ENCODE measurements around the gene MMAB.

MMAB gene

DNA sequence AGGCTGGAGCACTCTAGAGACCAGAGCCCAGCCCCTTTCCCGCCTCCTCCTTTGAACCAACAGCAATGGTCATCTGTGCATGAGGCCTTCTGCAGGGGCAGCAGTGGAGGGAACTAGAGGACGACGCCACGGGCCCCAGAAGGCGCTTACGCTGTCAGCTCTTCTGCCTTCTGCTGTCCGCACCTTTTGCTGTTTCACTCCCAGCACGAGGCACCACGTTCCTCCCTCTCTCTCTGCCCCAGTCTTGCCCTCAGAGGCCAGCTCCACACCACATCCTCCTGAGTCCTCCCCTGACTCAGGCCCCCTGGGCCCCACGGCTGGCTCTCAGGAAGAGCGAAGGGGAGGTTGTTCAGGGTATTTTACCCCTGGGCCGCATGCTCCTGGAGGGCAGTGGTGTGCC, 15.5 kb downstream of the MMAB start:
- no peak for DNase-seq

DNA sequence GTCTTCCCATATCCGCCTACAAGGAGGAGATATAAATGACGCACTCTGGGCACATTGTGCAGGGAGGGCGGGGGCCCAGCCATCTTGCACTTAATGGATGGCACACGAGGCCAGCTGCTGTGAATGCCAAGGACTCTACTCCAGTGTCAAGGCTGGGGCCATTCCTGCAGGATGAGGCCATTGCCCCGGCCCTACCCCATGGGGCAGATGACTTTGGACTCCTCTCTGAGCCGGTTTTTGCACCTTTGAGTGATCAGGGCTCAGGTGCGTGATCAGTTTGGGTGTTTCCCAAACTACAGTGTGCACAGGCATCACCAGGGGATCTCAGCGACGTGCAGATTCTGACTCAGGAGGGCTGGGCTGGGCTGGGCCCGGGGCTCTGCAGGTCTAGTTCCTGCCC, 16.1 kb downstream of the MMAB start:
- no peak for DNase-seq

DNA sequence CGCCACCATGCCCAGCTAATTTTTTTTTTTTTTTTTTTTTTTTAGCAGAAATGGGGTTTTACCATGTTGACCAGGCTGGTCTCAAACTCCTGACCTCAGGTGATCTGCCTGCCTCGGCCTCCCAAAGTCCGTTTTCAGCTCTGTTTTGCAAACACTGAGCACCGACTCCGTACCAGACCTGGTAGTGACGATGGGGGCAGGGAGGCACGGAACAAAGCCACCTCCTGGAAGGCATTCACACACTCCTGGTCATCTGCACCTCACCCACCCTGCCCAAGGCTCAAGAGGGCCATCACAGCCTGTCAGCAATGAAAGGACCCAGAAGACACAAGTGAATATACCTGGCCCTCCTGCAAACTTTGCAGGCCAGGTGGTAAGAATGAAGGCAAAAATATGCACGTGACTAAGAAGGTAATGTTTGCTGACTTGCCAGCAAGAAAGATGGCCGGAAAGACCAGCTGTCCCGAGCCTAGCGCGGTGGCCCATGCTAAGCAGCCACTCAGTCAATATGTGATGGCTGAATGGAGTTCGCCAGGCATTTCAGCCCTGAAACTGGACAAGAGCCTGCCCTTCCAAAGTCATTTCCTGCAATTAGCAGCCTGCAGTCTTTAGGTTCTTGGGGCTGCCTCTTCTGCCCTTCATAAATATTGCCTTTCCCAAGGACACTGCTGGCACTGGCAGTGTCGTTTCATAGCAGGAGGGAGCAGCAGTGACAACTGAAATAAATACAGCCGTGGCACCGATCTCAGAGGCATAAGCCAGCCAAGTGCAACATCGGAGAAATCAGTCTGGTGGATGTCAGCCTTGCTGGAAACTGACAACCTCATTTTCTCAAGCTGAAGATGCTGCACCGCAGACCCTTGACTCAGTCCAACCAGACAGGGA, 17.6 kb downstream of the MMAB start:
- DNase-seq, result no peak

DNA sequence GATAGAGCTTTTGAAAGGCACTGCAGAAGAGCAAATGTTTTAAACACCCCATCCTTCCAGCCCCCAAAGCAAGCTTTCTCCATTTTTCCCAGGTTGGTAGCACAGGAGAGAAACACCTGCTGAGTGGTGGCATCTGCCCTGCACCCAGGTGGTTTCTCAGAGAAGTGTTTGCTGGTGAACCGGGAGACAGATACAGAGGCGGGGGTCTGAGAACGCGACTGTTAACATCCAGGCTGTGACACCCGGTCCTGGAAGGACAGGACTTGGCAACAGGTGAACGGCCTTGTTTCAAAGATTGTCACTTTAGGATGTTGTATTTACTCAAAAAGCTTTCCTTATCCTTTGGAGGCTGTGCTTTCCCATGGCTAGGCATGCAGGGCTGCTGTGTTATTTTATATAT, 18.5 kb downstream of the MMAB start:
- DNase-seq, result no peak

DNA sequence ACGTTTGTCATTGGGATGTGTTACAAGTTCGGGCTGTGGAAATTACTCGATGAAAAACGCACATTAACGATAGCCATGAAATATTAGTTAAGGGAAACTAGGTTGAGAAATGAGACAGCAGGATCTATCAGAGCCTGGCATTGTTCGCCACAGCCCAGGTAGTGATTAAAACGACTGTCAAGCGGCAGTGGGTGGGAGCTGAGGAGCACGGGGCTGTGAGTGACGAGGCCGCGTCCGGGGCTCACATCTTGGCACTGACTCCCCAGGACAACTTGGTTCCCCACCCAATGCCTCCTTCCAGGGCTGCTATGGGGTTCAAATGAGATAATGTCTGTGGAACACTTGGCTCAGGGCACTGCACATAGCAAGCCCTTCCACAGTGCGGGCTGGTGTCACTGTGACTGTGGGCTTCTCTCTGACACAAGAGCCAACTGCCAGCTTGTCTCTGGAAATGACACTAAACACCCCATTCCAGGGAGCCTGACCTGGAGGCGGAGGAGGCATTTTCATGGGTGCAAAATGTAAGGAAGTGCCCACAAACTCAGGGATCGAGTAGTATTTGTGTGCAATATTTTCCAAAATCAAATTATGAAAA, 19.3 kb downstream of the MMAB start:
- DNase-seq, result no peak

DNA sequence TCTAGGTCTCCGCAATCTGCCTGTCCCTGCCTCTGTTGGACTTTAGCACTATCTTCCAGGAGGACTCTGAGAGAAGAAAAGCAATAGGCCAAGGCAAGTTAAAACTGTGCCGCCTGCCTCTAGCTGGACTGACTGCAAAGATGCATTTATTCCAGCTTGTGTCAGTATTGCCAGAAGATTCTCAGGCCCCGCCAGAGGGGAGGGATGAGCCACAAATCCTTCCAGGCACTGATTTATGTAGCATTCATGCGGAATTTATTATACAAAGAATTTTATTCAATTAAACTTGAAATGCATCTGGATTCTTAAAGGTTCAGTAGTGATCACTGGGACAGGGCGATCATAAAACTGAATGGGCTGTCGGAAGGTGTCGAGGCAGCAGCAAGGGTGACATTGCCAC, 19.8 kb downstream of the MMAB start:
- no peak for DNase-seq

DNA sequence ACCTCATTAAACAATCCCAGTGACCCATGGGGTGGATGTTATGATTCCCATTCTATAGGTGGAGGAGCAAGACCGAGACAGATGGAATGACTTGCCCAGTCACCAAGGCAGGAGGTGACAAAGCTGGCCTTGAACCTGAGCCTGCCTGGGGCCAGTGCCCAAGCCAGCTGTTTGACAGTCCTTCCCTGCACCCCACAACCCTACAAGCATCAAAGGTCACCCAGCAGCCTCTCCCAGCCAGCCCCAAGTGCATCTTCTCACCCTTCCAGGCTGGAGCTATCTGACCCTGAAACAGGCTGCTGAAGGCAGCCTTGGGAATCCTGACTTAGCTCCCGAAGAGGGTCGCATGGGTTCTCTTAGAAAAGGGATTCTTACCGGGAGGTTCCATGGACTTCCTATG, 20.3 kb downstream of the MMAB start:
- no peak for DNase-seq

DNA sequence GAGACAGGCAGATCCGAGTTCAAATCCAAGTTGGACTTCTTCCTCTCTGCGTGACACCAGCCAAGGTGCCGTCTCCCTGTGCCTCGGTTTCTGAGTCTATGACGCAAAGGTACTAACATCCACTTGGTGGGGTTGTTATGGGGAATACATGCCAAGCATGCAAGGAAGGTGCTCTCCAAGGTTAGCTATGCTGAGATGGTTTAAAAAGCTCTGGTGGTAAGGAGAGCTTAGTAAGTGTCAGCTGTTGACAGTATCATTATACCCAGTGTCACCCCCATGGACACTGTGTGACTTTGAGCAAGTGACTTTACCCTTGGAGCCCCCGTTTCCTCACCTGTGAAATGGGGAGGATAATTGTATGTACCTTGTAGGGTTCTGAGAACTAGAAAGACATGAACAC, 22.2 kb downstream of the MMAB start:
- DNase-seq, result no peak

DNA sequence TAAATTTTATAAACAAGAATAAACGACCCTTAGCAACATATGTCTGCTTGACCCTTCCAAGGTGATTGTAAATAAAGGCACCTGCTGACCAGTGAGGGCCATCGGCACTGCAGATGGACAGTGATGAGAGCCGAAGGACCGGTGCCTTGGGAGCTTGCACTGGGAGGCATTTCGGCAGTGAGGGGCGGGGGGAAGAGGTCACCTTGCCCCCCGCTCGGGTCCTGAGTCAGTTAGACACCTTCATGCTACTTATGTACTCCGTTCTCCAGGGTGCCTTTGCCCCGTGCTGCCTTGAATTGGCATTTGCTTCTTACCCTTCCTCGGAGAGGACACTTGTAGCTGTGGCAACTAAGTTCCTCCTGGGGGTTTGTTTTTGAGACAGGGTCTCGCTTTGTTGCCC, 23.0 kb downstream of the MMAB start:
- no peak for DNase-seq

DNA sequence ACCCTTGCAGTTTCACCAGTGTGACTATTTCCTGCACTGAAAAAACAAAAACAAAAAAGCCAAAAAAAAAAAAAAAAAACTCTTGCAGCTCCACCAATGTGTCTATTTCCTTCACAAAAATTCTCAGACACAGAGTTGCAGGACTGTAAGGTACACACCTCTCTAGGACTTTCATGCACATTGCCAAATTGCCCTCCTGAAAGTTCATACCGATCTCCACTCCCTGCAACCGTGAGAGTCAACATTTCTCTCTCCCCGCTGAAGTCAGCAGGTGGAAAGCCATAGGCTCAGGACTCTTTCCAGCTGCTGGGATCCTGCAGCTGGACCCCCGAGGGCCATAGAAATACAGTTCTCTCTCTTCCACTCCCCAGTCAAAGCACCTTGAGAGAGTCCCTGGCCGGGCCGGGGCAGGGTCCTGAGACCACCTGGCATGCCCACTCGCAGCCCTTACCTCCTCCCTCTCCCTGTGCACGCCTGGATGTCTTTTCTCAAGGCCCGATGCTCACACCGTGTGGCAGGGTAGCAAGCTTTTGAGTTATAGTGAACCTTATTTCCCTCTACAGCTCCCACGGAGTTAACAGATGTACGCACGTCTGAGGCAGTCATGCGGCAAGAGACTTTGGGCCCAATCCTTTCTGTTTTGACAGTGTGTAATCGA, 23.6 kb downstream of the MMAB start:
- DNase-seq, result no peak

DNA sequence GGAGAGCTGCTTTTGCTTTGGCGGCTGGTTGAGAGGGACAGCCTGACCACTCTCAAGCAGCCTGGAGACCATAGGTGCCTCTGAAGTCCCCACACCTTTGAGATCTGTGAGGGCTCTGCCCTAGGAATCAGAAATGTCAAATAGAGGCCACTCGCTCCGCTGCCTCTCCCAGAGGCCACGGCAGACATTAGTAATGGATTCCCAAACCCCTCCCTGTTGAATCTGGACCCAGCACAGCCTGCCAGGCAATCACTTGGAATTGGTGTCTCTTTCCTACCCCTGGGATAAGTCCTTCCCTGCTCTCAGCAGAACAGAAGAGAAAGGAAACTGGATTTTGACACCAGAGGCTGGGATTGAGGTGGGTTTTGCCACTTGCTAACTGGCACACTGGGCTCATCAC, 25.0 kb downstream of the MMAB start:
- DNase-seq, result no peak

DNA sequence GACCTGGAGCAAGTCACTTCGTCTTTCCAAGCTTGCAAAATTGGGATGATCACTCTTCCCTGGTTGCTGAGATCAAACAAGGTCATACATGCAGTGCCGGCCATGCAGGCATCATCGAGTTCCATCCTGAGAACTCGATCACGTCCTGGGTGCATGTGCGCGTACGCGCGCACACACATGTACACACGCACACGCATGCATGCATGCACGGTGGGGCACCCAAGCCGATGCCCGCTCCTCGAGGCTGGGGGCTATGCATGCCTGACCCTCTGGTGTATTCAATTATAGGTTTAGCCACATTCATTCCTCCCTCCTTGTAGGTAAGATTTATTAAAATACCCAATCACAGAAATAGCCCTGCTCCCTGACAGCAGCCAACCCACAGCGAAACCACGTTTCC, 26.0 kb downstream of the MMAB start:
- no peak for DNase-seq

DNA sequence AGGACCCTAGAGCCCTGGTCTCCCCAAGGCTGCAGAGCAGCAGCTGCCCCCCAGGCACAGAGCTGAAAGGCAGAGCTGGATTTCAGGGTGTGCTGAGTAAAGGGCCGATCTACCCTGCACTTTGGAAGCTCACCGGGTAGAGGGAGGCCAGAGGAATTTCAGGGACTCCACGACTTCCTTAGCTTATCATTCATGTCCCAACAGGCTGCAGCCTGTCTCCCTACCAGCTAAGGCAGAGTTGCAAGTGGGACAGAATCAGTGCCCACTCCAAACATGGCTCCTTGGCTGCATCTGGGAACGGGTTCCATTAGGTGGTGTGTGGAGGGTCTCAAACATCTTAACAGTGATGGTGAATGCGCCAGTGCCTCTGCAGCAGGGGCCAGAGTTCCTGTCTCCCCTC, 27.5 kb downstream of the MMAB start:
- DNase-seq, result no peak

DNA sequence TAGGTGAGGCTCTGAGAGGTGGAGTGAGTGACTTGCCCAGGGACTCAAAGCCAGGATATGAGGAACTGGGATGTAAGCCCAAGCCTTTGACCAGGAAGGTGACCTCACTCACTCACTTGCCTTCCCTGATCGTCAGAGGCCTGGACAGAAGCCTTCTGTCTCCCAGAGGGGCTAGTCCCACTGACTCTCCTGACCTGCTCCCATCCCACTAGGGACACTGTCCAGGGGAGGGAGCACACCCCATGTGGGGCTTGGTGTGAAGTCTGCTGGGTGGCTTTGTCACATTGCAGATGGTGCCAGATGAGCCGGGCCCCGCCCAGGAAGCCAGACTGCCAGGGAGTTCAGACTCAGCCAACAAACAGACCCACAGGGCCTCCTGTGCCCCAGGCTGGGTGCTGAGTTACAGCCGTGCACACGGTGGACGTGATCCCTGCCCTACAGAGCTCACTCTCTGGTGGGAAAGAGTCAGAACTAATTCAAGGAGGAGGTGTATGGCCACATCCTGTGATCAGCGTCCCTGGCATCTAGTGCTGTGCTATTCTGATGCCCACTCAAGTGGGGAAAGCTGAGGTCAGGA, 28.3 kb downstream of the MMAB start:
- DNase-seq, result no peak

DNA sequence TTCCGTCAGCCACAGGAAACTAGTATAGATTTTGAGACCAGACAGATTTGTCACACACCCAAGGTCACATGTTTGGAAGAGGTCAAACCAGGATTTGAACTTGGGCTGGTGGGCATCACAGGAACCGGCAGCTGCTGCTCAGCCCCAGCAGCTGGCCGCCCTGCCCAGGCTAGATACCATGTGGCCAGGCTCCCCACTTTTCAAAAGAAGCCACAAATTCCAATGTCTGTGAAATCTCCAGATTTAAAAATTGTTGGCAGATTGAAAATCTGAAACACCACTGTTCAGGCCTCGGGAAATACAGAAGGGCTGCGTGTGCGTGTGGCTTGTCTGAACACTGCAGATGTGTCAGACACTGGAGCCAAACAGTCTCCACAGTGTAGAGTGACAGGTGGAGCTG, 30.4 kb downstream of the MMAB start:
- no peak for DNase-seq

DNA sequence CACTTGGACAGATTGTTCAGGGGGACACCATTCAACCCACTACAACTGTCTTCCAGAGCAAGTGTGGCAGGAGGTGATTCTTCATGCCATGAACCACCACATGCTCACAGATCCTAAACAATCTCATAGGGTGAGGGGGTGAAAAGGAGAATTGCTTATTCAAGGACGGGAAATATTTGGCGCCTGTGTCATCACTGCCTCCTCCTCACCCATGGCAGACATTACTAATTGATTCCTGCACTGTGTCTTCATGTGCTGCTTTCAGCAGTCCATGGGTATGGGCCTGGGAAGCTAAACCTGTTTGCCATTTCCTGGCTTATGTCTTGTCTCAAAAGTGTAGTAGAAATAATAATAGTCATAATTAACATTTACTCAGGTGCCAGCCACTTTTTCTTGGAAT, 31.3 kb downstream of the MMAB start:
- DNase-seq, result no peak

DNA sequence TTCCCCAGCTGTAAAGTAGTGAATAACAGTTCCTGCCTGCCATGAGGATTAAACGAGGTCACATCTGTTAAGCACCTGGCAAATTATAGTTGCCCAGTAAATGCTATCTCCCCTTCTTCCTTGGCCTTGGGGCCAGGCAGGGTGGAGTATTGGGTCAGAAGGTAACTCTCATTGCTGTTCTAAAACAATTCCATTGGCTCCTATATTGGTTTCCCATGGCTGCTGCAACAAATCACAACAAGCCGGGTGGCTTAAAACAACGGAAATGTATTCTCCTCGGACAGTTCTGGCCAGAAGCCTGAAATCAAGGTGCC, 31.9 kb downstream of the MMAB start:
- DNase-seq, result no peak

DNA sequence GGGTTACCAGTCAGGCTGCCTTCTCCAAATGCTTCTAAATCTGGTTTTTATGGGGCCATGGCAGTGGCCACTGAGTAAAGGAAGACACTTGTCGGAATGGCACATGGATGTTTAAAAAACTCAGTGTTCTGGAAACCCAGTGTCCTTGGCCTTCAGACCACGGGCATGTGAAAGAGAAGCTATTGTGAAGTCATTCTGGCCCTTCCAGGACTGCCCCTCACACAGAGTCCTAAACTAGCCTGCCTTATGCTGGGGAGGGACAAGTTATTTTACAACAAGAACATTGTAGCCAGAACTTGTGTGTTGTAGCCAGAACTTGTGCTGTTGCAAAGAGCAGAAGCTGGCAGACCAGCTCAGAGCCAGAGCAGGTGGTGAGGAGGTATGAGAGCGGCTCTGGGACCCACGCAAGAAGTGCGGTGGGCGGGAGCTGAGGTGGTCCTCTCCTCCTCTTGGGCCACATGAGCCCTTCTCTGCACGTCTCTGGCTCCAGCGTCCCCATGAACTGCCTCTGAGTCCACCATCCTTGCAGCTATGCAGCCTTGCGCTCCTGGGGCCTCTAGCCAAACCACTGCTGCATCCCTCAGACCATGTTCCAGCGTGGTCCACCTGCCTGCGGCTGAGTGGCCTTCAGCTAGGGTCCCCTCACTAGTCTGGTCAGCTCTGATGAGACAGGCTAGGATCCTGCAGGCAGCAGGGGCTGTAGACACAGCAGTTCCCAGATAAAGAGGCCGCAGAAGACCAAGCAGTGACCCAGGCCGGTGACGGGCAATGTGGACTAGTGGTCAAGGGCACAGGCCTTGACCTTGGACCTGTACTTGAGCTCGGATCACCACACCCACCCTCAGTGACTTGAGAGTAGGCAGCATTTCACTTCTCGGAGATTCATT, 32.5 kb downstream of the MMAB start:
- DNase-seq, result no peak

DNA sequence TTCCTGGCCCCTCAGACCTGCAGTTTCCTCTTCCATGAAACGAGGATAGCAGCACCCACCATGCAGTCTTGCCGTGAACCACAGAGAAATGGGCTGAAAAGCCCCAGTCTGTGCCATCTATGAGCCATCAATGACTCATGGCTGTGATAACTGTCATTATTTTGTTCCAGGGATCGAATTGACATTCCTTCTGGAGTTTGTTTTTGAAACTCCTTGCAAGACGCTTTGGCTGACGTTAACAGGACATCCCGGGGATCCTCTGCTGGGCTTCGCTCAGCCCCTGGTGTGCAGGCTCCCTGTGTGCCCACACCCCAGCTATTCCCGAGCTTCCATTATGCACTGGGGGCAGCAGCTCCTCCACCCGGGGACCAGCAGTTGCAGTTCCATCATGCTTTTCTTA, 33.8 kb downstream of the MMAB start:
- DNase-seq, result no peak

DNA sequence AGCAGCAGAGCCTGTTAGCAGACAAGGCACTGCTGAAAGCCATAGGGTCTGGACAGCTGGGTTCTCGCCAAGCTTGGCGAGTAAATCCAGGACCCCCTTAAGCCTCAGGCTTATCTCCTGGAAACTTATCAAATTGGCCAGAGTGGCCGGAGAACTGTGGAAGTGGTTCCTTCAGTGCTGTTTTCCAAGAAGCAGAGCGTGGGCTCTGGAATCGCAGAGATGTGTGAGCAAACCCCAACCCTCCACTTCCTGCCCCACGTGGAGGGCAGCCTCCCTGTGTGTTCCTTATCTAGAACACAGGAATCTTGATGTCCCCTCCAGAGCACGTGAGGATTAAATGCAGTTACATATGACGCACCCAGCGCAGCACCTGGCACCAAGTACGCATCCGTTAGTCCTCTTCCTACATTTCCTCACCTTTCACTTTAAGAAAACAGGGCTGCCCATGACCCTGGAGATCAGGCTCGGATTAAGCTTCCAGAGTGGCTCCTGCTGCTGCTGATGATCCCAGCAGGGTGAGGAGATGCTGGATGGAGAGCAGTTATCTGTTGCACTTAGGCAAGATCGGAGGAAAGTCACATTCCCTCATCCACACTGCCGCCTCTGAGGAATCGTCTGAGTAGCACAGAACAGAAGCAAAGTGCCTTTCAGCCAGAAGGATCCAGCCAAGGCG, 35.0 kb downstream of the MMAB start:
- DNase-seq, result no peak

DNA sequence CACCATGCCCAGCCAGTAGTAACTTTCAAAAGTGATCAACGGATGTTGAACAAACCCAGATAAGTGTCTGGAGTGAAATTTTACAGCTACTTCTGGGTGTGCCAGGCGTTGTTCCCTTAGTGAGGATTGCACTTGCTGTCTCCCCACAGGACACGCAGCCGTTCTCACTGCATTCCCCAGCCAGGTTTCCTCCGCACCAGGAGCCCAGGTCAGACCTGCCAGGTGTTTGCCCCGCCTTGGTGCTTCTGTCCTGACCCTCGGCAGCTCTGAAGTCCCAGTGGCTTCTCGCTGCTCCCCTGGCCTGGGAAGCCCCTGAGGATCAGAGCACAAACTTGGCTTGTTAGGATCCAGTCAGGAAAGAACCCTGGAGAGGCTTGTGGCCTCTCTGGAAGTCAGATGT, 36.2 kb downstream of the MMAB start:
- no peak for DNase-seq

DNA sequence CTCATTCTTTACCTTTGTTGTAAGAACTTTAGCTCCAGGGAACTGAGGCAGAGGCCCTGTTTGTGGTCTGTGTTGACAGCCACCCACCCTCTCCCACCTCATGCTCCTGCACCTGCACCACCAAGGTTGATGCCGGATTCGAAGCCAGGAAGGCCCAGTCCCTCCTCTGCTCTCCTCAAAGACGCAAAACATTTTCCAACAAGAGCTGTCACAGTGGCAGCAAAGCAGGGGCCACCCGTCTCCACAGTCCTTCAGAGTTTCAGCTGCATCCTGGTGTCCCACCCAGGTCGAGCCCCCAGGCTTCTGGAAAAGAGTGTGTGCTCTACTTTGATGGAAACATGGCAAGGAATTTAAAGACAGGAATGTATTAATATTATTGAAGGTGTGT, 37.4 kb downstream of the MMAB start:
- DNase-seq, result no peak
